SIG-M5 treated with dmso at 0.1 percent for 504 hours (cell line): Measurements from ENCODE around the gene SMIM21.

Experiments used
- DNase-seq: peaks from one replicate; lab custom pipeline; 2025; ENCODE audit not compliant: unreplicated experiment; lab: John Stamatoyannopoulos, UW

The SMIM21 gene

GRCh38 chr18:75378376-75379315, 48.9 kb downstream of the SMIM21 start:
- no peak for DNase-seq

- DNase-seq = no peak
Observed at GRCh38 chr18:75377926-75378325, 49.6 kb downstream of the SMIM21 start.

GRCh38 chr18:75377258-75377657, 50.2 kb downstream of the SMIM21 start:
- DNase-seq = no peak

- no peak for DNase-seq
Observed at GRCh38 chr18:75376004-75376403, 51.5 kb downstream of the SMIM21 start.

GRCh38 chr18:75375341-75375740, 52.2 kb downstream of the SMIM21 start:
- DNase-seq = no peak

- no peak for DNase-seq
Observed at GRCh38 chr18:75374466-75374865, 53.0 kb downstream of the SMIM21 start.

- DNase-seq = no peak
Observed at GRCh38 chr18:75369026-75369721, 58.3 kb downstream of the SMIM21 start.

- DNase-seq = no peak
Observed at GRCh38 chr18:75365837-75366236, 61.7 kb downstream of the SMIM21 start.

- DNase-seq = no peak
Observed at GRCh38 chr18:75365254-75365629, 62.3 kb downstream of the SMIM21 start.

- no peak for DNase-seq
Observed at GRCh38 chr18:75364512-75365253, 62.8 kb downstream of the SMIM21 start.

- no peak for DNase-seq
Observed at GRCh38 chr18:75363446-75364225, 63.9 kb downstream of the SMIM21 start.

- no peak for DNase-seq
Observed at GRCh38 chr18:75362435-75362834, 65.1 kb downstream of the SMIM21 start.

- DNase-seq = no peak
Observed at GRCh38 chr18:75360941-75361340, 66.6 kb downstream of the SMIM21 start.

- no peak for DNase-seq
Observed at GRCh38 chr18:75360215-75360614, 67.3 kb downstream of the SMIM21 start.
